GM19463 (cell line): ENCODE measurements around the gene CD247.

ENCODE experiments used
- ATAC-seq: cut with Tn5 transposase; IDR thresholded peaks from one replicate; pipeline ENCODE4 v1.9.1; 2021; ENCODE audit warnings: mild to moderate bottlenecking, moderate library complexity; ENCODE audit not compliant: unreplicated experiment

CD247 gene

DNA sequence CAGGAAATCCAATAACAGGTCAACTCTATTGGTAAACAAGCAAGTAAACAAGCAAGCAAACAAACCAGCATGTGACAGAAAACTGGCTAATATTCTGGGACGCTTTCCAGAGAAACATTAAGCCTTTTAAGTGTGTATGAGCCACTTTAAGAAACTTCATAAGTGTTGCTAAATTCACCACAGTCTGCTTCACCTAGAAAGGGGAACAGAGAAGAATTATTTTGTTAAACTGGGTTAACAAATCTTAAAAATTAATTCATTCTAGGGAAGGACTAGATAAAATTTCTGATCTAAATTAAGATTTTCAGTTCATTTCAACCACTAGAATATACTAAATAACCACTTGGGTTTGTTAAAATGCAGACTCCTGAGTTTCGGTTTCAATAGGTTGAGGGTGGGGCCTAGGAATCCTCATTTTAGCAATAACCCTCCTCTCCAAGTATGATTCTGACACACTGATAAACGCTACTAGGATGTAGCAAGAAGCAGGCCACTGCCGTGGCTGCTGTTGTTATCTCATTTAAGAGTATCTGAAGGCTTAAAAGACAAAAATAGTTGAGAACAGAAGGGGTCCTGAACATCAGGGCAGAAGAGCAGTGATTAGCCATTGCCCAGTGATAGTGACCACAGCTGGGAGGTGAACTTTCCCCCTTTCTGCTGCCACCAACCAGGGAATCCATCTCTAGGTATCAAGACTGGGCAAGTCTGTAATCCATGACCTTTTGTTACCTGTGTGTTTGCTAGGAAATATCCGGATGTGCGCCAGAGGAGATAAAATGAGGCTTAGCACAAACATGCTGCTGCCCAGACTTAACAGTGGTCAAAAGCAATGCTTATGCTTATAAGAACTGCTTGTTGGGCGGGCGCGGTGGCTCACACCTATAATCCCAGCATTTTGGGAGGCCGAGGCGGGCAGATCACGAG is 24.0 kb upstream of the CD247 start:
- peak; percentile 46 for ATAC-seq

DNA sequence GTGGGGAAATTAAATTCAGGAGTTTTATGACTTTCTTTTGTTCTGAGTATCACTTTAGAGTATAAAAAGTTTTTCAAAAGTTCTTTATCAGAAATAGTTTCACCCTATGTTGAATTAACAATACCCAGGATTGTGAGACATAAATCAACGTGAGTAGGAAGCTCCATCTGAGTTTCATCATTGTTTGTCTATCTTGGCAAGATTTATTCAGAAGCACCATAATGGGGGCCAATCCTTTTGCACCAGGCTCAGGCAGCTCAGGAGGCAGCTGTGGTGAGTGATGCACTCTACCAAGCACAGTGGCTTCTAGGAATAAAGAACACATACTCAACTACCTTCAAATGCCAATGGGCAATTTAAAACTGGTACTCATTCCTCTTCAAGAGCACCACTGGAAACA is 23.3 kb upstream of the CD247 start:
- ATAC-seq: no peak

DNA sequence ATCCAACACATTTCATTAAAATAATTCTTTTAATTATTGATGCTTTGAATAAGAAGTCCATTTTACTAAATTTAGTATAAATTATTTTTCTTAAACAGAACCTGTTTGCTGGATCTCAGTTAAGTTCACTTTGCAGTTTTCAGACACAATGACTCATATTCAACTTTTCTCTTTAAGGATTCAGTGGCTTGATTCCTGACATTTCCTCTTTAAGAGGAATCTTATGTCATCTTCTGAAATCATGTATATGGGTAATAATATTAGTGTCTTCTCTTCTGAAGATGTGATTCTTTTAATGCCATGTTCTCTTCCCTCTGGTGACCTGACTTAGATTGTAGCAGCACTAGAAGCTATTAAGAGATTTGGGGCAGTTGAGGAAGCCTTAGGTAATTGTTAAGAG is 22.7 kb upstream of the CD247 start:
- ATAC-seq: no peak

DNA sequence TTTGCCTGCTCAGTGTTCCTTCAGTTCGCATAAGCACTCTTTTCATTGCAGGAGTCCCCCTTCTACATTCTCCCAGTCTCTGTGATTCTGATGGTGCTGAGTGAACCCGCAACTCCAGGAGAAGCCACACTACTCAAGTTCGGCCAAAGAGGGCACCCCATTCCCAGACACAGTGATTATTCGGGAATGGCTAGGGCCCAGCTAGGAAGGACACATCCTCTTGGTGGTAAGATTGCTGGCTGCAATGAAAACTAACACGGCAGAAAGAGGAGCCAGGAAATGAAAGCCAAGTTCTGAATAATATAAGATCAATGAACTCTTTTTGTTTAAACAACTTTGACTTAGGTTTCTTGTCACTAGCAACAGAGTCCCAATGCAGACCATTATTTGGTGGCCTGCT is 20.3 kb upstream of the CD247 start:
- no peak for ATAC-seq

DNA sequence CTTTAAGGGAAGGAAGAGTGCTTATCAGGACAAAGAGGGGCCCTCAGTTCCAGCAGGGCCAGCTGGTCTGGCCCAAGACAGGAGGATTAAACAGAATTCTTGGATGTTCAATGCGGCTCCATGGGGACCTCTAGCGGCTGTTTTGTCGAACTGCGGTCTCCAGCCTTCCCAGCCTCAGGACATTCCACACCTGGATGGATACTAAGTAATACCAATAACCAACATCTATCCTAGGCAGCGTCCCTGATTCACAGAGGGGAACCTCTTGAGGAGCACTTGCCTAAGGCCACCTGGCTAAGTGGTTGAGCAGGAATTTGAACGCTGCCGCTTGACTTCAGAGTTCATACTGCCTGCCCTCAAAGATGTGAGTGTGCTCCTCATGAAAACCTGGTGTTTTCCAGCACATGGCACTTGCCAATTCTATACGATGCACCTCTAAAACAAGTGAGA is 15.5 kb upstream of the CD247 start:
- ATAC-seq: no peak

DNA sequence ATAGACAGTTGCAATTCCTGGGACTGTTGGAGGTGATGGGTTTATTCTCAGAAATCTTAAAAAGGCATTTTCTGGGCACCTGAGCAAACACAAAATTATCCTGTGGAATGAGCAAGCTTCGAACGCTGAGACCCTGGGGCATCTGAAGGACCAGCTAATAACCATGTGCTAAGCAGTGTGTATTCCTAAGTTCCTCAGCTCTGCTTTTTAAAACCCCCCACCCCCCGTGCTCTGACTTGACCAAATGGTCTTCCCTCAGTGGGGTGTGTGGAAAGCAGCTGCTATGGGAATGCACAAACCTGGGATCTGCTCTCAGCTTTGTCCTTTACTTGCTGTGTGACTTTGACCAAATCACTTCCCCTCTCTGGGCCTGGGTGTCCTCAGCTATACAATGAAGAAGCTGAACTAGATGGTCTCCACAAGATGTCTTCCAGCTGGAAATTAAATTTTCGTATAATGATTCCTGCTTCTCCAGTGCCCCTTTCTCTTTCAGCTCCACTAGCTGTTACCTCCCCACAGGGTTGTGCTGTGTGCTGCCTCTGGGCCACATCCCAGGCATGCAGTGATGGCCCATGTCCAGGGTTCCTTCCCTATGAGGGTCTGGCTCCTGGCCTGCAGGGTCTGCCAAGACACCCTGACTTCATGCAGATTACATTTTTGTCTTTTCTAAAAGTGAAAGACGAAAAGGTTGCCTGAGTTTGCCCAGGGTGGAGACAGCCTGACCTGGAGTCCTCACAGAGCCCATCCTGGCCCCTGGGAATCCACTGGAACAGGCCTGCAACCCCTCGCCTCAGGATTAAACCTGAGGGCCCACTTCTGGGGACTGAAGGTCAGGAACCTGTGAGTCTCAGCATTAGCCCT is 14.9 kb upstream of the CD247 start:
- ATAC-seq: no peak

DNA sequence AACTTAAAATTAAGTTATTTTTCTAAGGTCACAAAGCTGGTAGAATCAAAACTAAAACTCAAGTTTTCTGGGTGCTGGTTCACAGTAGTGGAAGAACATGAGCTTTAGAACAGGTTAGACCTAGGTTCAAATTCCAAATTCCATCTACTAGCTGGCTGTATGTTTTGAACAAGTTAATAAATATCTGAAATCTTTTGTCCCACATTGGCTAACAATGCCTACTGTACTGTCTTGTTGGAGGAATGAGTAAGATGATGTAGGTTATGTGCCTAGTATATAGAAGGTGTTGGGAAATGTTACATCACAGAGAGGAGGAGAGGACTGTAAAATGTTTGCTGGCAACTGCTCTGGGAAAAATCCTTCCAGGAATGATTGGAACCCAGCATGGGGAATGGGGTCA is 14.0 kb upstream of the CD247 start:
- ATAC-seq: no peak

DNA sequence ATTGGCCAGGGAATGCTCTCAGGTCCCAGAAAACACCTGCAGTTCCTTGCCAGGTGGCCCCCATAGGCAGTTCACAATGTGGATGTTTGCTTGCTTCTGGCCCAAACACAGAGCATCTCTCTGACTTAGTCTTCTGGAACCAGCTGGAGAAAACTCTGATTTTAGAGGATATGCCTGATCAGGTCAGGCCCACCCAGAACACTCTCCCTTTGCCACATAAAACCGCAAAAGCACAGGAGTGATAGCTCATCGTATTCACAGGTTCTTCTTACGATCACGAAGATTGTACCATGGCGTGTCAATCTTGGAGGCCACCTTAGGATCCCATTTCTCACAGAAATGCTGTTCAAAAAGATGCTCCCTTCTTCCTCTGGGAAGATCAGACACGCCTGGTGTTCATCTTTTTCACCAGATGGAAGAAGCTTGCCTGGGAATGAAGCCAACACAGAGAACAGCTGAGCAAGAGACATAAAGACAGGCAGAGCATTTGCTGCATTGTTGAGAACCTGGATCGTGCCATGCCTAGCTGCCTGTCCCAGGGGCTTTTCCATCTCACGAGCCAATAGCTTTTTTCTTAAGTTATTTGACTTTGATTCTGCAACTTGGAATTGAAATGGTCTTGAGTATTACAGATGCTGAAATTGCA is 11.6 kb upstream of the CD247 start:
- ATAC-seq: no peak

DNA sequence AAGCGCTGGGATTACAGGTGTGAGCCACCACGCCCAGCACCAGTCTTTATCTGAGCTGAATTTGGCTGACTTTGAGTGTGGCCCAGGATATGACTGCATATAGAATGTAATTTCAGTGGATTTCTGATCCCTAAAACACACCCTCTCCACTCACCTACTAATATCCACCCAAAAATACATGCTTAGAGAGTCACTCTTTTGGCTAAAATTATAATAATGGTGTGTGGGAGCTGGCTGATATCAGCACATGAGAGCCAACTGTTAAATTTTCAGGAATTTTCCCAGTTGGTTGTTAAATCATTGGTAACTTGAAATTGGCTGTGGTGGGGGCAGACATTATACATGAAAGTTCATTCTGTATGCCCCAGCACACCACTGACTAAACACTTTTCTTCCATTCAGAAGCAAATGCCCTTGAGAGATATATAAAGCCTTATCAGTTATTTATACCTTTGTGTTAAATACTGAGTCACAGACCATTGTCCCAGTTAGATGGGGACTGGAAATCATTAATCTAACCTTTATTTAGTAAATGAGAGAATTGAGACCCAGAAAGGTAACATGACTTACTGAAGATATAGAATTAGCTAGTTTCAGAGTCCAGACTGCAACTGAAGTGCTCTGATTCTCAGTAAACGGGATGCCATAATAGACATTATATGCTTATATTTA is 9.9 kb upstream of the CD247 start:
- no peak for ATAC-seq

DNA sequence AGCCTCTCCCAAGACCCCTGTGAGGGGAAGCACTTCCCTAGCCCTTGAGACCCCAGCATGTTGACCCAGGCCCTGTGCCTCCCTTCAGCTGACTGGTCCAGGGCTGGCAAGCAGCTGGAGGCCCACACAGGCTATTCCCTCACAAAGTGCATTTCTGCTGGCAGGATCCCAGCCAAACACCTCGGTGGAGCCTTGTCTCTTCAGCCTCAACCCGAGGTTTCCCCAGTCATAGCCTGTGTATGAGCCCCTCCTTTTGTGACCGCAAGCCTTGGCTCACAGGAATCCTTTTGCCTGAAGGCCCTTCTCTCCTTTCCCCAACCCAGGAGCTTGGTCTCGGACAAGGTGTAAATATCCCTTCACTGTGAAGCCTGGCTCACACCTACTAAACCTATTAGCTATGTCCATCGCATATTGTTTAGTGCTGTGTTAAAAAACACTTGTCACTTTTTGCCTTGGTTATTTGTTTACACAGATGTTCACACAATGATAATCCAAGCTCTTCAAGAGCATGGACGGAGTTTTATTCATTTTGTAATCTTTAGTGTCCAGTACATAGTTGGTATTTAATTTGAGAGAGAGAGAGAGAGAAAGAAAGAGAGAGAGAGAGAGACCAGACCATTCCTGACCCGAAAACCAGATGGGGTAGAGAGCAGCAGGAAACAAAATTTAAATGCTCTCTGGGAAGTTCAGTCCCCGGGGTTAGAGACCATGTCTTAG is 8.5 kb upstream of the CD247 start:
- ATAC-seq: no peak

DNA sequence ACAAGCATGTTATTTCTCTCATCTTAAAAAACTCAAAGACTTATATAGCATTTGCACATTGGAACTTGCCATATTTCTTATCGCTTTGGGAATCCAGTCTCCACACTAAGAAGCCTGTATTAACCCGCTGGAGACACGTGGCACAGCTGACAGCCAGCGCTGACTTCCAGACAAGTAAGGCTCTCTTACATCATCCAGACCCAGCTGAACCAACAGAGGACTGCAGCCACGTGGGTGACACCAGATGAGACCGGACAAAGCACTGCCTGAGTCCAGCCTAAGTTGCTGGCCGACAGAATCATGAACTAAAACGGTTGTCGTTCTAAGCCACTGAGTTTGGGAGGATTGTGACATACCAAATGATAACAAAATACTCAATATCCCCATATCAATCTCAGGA is 6.3 kb upstream of the CD247 start:
- no peak for ATAC-seq

DNA sequence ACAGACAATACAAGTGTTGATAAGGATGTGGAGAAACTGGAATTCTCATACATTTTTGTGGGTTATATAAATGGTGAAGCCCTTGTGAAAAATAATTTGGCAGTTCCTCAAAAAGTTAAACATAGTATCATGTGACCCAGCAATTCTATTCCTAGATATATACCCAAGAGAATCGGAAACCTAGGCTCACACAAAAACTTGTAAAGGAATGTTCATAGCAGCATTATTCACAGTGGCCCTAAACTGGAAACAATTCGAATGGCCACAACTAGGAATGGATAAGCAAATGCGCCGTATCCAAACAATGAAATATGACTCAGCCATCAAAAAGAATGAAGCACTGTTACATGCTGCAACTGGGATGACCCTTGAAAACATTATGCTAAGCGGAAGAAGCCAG is 3.9 kb upstream of the CD247 start:
- ATAC-seq: no peak

DNA sequence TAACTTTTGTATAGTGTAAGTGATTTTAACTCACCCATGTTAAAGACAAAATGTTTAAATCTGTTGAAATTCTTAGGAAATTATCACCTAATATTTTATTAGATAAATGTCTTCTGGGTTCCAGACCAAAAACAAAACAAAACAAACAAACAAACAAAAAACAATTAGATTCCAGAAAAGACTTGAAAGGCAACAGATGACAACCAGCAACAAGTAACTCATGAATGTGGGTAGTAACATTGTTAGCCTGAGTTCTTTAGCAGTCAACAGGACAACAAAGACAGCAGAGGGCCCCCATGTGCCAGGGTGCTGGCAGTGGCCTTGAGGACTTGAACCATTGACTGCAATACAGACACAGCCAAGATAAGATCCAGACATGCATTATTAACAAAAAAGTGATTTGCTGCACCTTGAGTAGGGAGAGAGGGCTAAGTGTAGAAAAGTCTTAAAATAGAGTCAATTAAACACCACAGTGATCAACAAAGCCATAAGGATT is 2.4 kb upstream of the CD247 start:
- no peak for ATAC-seq

DNA sequence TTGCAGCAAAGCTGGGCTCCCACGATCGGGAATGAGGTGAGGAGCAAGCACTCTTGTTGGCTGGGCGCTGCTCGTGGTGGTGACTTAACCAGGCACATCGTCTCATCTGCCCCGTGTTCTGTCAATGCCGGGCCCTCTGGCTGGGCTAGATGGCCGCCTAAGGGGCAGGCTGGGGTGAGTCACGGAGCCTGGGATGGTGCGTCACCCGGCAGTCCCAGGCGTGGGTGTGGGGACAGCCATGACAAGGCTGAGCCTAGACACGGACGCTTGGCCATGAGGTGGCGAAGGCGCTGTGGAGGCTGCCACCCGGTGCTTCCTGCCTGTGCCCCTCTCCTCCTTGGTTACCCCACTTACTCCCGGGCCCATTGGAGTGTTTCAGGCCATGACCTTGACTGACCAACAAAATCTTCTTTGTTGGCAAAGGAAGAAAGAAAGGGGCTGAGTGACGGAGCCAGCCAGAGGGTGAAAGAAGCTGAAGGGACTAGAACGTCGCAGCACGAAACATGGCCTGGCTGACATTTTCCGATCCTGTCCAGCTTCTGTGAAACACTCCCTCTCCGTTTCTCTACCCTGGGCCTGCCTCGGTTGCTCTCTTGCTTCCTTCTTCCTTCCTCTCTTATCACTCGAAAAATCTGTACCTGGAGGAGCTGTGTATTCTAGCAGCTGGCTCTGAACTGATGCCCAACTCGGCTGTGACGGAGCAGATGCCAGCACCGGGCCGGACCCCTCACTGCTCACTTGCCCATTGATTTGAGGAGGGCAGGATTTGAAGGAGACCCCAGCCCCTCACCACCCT is 596 bp downstream of the CD247 start:
- no peak for ATAC-seq

DNA sequence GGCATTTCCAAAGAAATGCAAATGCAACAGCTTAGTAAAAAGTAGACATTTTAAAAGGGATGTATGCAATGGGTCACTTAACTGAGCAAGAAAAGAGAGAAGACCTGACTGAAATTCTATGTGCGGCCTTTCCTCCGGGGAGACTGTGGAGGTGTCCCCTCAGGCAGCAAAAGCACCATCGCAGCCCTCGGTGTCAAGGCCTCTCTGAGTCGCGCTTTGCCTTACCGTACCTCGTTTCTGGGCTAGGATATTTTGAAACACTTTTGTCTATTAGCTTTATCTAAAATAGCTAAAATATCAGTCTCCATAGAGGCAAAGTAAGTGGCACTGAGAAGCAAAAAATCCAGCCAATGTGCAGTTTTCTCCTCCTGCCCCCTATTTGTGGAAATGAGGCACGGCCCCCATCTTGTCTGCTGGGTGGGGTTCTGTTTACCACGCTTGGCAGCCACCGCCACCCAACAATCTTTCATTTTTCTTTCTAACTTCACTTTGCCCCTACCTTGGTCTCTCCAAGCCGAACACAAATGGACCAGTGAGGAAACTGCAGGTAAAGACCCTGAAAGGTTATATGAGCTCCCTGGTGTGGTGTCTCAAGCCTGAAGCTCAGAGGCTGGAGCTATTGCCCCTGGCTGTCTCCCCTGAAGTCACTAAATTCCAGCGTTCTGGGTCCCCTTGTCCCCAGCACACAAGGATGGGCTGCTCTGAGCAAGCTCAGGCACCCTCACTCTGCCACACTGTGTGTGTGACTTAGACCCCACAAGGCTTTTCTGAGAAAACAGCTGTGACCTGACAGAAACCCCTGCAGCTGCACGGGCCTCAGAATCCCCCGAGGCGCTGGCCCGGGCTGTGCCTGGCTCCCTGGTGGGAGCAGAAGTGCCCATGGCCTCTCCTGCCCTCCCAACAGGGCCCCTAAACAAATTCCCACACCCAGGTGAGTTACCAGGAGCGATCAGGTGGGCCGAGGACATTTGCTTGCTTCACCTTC is 1.6 kb downstream of the CD247 start:
- no peak for ATAC-seq

DNA sequence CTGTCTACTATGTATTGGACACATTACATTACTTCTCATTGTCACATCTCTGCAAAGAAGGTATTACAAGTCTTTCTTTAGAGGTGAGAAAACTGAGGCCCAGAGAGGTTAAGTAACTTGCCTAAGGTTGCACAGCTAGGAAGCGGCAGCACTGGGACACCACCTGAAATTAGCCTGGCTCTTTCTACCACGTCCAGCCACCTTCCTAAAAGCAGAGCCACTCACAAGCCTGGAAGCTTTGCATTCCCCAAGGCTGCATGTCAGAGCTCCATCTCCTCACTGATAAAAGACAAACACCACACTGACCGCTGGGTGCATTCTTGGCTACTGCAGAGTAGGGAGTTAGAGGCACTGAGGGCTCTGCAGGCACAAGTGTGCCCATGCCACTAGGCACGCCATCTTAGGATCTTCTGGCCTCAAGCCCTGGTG is 2.4 kb downstream of the CD247 start:
- ATAC-seq: no peak

DNA sequence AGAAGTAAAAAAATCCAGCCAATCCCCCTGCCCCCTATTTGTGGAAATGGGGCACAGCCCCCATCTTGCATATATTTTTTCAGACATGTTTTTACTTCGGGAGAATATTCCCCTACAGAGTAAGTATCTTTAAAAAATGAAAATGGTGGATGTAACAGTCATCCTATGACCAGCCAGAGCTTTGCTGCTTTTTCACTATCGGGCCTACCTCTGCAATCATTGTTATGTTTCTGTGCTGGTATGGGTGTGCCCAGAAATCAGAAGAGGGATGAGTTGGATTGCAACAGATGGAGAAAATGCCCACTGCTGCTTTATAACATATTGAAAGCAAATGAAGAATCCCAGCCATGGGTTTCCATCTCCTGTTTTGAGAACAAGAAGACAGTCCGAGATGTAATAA is 2.9 kb downstream of the CD247 start:
- no peak for ATAC-seq

DNA sequence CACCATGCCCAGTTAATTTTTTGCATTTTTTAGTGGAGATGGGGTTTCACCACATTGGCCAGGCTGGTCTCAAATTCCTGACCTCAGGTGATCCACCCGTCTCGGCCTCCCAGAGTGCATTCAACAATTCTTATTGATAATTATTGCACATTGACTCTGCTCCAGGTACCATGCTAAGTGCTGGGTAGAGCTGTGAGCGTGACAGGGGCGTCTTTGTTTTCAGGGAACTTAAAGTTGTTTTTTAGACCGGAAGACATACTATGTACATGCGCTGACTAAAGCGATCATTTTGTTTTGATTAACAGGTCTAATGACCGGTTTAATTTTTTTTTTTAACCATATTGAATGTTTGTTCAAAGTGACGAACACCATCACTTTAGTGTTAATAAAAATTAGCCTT is 4.0 kb downstream of the CD247 start:
- no peak for ATAC-seq
